ENCODE measurements around the gene PMPCB. TPM values are rescaled to one million over a fixed set of nuclear protein-coding genes. Genes with fewer than 3 reads are reported as not detected.

Gene PMPCB
- total RNA-seq, 1 experiment from 2014 or later: 34.2 TPM

DNA sequence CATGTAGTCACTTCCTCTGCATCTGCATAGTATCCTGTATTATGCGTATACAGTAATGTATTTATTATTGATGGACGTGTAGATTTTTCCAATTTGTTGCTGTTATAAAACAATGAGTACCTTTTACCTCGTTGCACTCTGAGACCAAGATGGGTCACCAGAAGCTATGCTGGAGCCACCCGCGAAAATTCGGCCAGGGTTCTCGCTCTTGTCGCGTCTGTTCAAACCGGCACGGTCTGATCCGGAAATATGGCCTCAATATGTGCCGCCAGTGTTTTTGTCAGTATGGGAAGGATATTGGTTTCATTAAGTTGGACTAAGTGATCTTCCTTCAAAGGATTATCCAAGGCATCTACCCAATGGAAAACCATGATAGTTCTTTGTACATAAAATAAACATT lies 51.2 kb downstream of the PMPCB start:
- H3K36me3 Mint-ChIP-seq (ENCODE audit: insufficient read depth, unreplicated experiment): peaks cover 40% of the 10 kb centered on the region
- peak overlapping the region; percentile 27 for H3K27ac Mint-ChIP-seq (ENCODE audit: unreplicated experiment)
- H3K4me3 Mint-ChIP-seq (ENCODE audit: low read depth, unreplicated experiment): peak overlapping the region; percentile 82
- CTCF ChIA-PET: no interaction called here
- intact Hi-C loops (cut with micrococcal nuclease; ENCODE audit: unreplicated experiment): no loop called here
- peaks cover 34% of the 10 kb centered on the region for H3K4me1 Mint-ChIP-seq (ENCODE audit: low read depth, unreplicated experiment)
- BruUV-seq (replicated peaks): no TSS peak
- no peaks in the 10 kb centered on the region for H3K27me3 Mint-ChIP-seq (ENCODE audit: unreplicated experiment)
- H3K9me3 Mint-ChIP-seq (ENCODE audit: low read depth, unreplicated experiment): no peaks in the 10 kb centered on the region
- TF ChIP-seq, protein P1, sequence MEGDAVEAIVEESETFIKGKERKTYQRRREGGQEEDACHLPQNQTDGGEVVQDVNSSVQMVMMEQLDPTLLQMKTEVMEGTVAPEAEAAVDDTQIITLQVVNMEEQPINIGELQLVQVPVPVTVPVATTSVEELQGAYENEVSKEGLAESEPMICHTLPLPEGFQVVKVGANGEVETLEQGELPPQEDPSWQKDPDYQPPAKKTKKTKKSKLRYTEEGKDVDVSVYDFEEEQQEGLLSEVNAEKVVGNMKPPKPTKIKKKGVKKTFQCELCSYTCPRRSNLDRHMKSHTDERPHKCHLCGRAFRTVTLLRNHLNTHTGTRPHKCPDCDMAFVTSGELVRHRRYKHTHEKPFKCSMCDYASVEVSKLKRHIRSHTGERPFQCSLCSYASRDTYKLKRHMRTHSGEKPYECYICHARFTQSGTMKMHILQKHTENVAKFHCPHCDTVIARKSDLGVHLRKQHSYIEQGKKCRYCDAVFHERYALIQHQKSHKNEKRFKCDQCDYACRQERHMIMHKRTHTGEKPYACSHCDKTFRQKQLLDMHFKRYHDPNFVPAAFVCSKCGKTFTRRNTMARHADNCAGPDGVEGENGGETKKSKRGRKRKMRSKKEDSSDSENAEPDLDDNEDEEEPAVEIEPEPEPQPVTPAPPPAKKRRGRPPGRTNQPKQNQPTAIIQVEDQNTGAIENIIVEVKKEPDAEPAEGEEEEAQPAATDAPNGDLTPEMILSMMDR (IDR thresholded peaks at IDR 0.05; ENCODE audit: unreplicated experiment): no peak
- no peak for DNase-seq

GRCh38 chr7:103348959-103349358 lies 51.7 kb downstream of the PMPCB start:
- no peaks in the 10 kb centered on the region for H3K9me3 Mint-ChIP-seq (ENCODE audit: low read depth, unreplicated experiment)
- peaks cover 34% of the 10 kb centered on the region for H3K4me1 Mint-ChIP-seq (ENCODE audit: low read depth, unreplicated experiment)
- peaks cover 36% of the 10 kb centered on the region for H3K36me3 Mint-ChIP-seq (ENCODE audit: insufficient read depth, unreplicated experiment)
- BruUV-seq (replicated peaks): no TSS peak
- peak overlapping the region; percentile 27 for H3K27ac Mint-ChIP-seq (ENCODE audit: unreplicated experiment)
- intact Hi-C loops (cut with micrococcal nuclease; ENCODE audit: unreplicated experiment): no loop called here
- H3K4me3 Mint-ChIP-seq (ENCODE audit: low read depth, unreplicated experiment): peak overlapping the region; percentile 82
- H3K27me3 Mint-ChIP-seq (ENCODE audit: unreplicated experiment): no peaks in the 10 kb centered on the region
- TF ChIP-seq, protein P1 (IDR thresholded peaks at IDR 0.05; ENCODE audit: unreplicated experiment): no peak
- DNase-seq: no peak
- CTCF ChIA-PET: no interaction called here

- no peak for DNase-seq
- Mint-ChIP-seq H3K4me3 (ENCODE audit: low read depth, unreplicated experiment) (peak overlapping the region; percentile 82), H3K27me3 (ENCODE audit: unreplicated experiment) (no peaks in the 10 kb centered on the region), H3K4me1 (ENCODE audit: low read depth, unreplicated experiment) (peaks cover 34% of the 10 kb centered on the region), H3K27ac (ENCODE audit: unreplicated experiment) (no peak overlapping the region), H3K9me3 (ENCODE audit: low read depth, unreplicated experiment) (no peaks in the 10 kb centered on the region), H3K36me3 (ENCODE audit: insufficient read depth, unreplicated experiment) (peaks cover 28% of the 10 kb centered on the region)
- BruUV-seq (replicated peaks): no TSS peak
- CTCF ChIA-PET: no interaction called here
- TF ChIP-seq, protein P1 (IDR thresholded peaks at IDR 0.05; ENCODE audit: unreplicated experiment): no peak
- intact Hi-C loops (cut with micrococcal nuclease; ENCODE audit: unreplicated experiment): no loop called here
These were observed 52.6 kb downstream of the PMPCB start for GRCh38 chr7:103349805-103350204.

Other genes starting within 250 kb of the PMPCB start
- gene FBXL13, start 222.6 kb upstream of the PMPCB start, total RNA-seq (2022): 1.3 and 2.6 TPM in 2 replicates
- 34.5 and 41.0 TPM in 2 replicates for gene ARMC10, start 222.3 kb upstream of the PMPCB start, total RNA-seq (2022)
- gene NAPEPLD, start 148.3 kb upstream of the PMPCB start, total RNA-seq (2022): 25.9 and 28.6 TPM in 2 replicates
- 33.3 and 33.8 TPM in 2 replicates for gene DNAJC2, start 47.3 kb downstream of the PMPCB start, total RNA-seq (2022)
- 105 and 114 TPM in 2 replicates for gene PSMC2, start 50.2 kb downstream of the PMPCB start, total RNA-seq (2022)
- not detected in 2 replicates for gene SLC26A5, start 148.8 kb downstream of the PMPCB start, total RNA-seq (2022)